Vagina (tissue), 2 donors: ENCODE results near the gene DNAJB4. TPM values are rescaled to one million over a fixed set of nuclear protein-coding genes. Genes with fewer than 3 reads are reported as not detected.
"Not testable (repeated sequence)": the region's sequence is repeated elsewhere in the genome, so short reads cannot be mapped to it uniquely, and the experiment has no call there.

Source experiments
- DNase-seq, 2 donors: peaks; one replicate each; pipeline ENCODE4 v3.0.0-alpha.2; 2017; ENCODE audit errors: extremely low spot score in 2 of 2
- H3K27ac ChIP-seq: fragments of 200-600 bp; sonication (generic); one replicate; pipeline ENCODE4 v1.5.1; 2019
- H3K27me3 ChIP-seq: fragments of 200-600 bp; sonication (generic); one replicate; pipeline ENCODE4 v1.5.1; 2019
- H3K36me3 ChIP-seq, 2 donors: fragments of 200-600 bp; sonication (generic); one replicate each; pipeline ENCODE4 v1.5.1; 2017 to 2019
- H3K4me1 ChIP-seq: fragments of 200-600 bp; sonication (generic); one replicate; pipeline ENCODE4 v1.5.1; 2019
- H3K4me3 ChIP-seq, 2 donors: fragments of 200-600 bp; sonication (generic); 1 replicate in 1 of 2; 2 replicates in 1 of 2; pipeline ENCODE4 v1.5.1; 2016 to 2019
- H3K9me3 ChIP-seq: fragments of 200-600 bp; sonication (generic); one replicate; pipeline ENCODE4 v1.5.1; 2019
- CTCF ChIP-seq, 3 experiments: fragments of 450-650 bp in 2 of 3; fragments of 200-600 bp in 1 of 3; sonication (generic) in 1 of 3; IDR thresholded peaks; one replicate each; pipeline ENCODE4 v1.5.1; 2017 to 2019; ENCODE audit warnings: antibody characterized with exemption in 3 of 3, mild to moderate bottlenecking in 2 of 3, moderate library complexity in 2 of 3
- POLR2A ChIP-seq, 2 donors: fragments of 450-650 bp; IDR thresholded peaks; one replicate each; pipeline ENCODE4 v1.6.1; 2017; ENCODE audit warnings: antibody characterized with exemption in 2 of 2, mild to moderate bottlenecking in 2 of 2, moderate library complexity in 2 of 2
- POLR2AphosphoS5 ChIP-seq, 2 donors: sonication (generic); formaldehyde crosslinking; IDR thresholded peaks; one replicate each; pipeline ENCODE4 v1.9.0; 2017; ENCODE audit warnings: antibody characterized with exemption in 2 of 2, mild to moderate bottlenecking in 2 of 2, low read depth in 1 of 2; ENCODE audit not compliant: insufficient read depth in 1 of 2
- intact Hi-C: fragments of 100-400 bp; cut with DNase I; formaldehyde crosslinking; loops from one replicate; pipeline ENCODE4 v1.15.1; 2023
- total RNA-seq: library from RNA; depleted of rRNA; stranded (reverse); fragments of >200 nt; gene quantifications from one replicate; pipeline ENCODE4 v1.2.3, GENCODE V29; 2016

DNAJB4 gene
- total RNA-seq, 1 donor from 2014 or later, result 20.9 TPM

GRCh38 chr1:78015148-78015547, 10.4 kb downstream of the DNAJB4 start:
- intact Hi-C loops, result no loop called here
- H3K36me3 ChIP-seq, result peaks cover 0 to 36% of the 10 kb centered on the region in 2 donors
- H3K27ac ChIP-seq, result no peak overlapping the region
- no peaks in the 10 kb centered on the region for H3K27me3 ChIP-seq
- no peak for DNase-seq
- H3K9me3 ChIP-seq, result no peaks in the 10 kb centered on the region
- TF ChIP-seq POLR2A (IDR thresholded peaks at IDR 0.05), result no peak
- TF ChIP-seq POLR2AphosphoS5 (IDR thresholded peaks at IDR 0.05; ENCODE audit: insufficient read depth in 1 of 2, low read depth in 1 of 2), result no peak
- no peak for TF ChIP-seq CTCF (IDR thresholded peaks at IDR 0.05)
- H3K4me1 ChIP-seq, result peaks cover 19% of the 10 kb centered on the region
- no peak overlapping the region for H3K4me3 ChIP-seq

DNA sequence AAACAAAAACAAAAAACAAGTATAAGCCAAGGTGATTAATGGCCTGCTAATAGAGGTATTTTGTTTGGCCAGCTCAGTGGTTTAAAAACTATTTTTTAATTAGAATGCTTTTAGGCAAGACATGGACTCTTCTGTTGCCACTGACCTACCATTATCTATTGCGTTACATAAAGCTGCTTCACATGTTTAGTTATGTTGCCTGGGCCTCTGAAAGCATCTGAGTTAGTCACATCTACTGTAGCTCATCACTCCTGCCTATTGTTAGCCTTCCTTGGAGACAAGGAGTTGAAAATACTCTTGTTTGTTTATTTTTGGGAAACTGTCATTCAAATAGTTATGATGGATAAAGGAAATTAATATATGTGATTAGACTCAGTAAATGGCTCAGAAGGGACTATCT, 14.3 kb downstream of the DNAJB4 start:
- no peak for TF ChIP-seq CTCF (IDR thresholded peaks at IDR 0.05)
- no peak for TF ChIP-seq POLR2A (IDR thresholded peaks at IDR 0.05)
- no peak for TF ChIP-seq POLR2AphosphoS5 (IDR thresholded peaks at IDR 0.05; ENCODE audit: insufficient read depth in 1 of 2, low read depth in 1 of 2)
- peaks cover 0 to 25% of the 10 kb centered on the region in 2 donors for H3K36me3 ChIP-seq
- no peak overlapping the region for H3K27ac ChIP-seq
- intact Hi-C loops, result no loop called here
- no peaks in the 10 kb centered on the region for H3K27me3 ChIP-seq
- H3K9me3 ChIP-seq, result no peaks in the 10 kb centered on the region
- DNase-seq, result no peak
- H3K4me3 ChIP-seq, result no peak overlapping the region
- H3K4me1 ChIP-seq, result peaks cover 7% of the 10 kb centered on the region

DNA sequence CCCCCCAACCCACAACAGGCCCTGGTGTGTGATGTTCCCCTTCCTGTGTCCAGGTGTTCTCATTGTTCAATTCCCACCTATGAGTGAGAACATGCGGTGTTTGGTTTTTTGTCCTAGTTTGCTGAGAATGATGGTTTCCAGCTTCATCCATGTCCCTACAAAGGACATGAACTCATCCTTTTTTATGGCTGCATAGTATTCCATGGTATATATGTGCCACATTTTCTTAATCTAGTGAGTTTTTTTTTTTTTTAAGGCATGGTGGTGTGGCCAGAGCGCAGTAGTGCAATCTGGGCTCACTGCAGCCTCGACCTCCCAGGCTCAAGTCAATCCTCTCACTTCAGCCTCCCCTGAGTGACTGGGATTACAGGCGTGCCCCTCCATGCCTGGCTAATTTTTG, 16.4 kb downstream of the DNAJB4 start:
- H3K4me3 ChIP-seq, intact Hi-C loops, H3K9me3 ChIP-seq, H3K27ac ChIP-seq, H3K4me1 ChIP-seq, DNase-seq, H3K36me3 ChIP-seq, H3K27me3 ChIP-seq: not testable (repeated sequence)

DNA sequence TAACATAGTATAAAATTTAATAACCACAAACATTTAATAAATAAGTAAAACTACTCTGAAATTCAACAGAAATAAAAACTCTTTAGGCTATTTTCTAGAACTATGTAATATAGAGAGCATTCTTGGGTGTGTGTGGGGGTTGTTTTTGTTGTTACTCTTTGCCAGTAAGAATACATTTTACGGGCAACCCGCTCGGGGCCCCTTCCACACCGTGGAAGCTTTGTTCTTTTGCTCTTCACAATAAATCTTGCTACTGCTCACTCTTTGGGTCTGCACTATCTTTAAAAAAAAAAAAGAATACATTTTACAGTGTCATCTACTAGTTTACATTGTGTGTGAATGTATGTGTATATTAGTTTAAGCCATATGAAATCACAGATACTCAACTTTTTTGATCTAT, 25.1 kb downstream of the DNAJB4 start:
- no peak overlapping the region for H3K4me3 ChIP-seq
- intact Hi-C loops, result no loop called here
- no peak for TF ChIP-seq POLR2A (IDR thresholded peaks at IDR 0.05)
- TF ChIP-seq POLR2AphosphoS5 (IDR thresholded peaks at IDR 0.05; ENCODE audit: insufficient read depth in 1 of 2, low read depth in 1 of 2), result no peak
- TF ChIP-seq CTCF (IDR thresholded peaks at IDR 0.05), result no peak
- H3K27me3 ChIP-seq, result no peaks in the 10 kb centered on the region
- H3K4me1 ChIP-seq, result no peaks in the 10 kb centered on the region
- H3K9me3 ChIP-seq, result no peaks in the 10 kb centered on the region
- no peak for DNase-seq
- H3K36me3 ChIP-seq, result no peaks in the 10 kb centered on the region
- H3K27ac ChIP-seq, result no peak overlapping the region

- no peaks in the 10 kb centered on the region for H3K27me3 ChIP-seq
- no peak overlapping the region for H3K27ac ChIP-seq
These were observed 28.5 kb downstream of the DNAJB4 start for GRCh38 chr1:78032996-78033796.

More at GRCh38 chr1:78032996-78033796, 28.5 kb downstream of the DNAJB4 start:
- TF ChIP-seq POLR2AphosphoS5 (IDR thresholded peaks at IDR 0.05; ENCODE audit: insufficient read depth in 1 of 2, low read depth in 1 of 2), result no peak
- no peak for TF ChIP-seq POLR2A (IDR thresholded peaks at IDR 0.05)
- no peak for TF ChIP-seq CTCF (IDR thresholded peaks at IDR 0.05)
- no peak for DNase-seq
- intact Hi-C loops, result no loop called here
- no peaks in the 10 kb centered on the region for H3K4me1 ChIP-seq
- no peaks in the 10 kb centered on the region for H3K36me3 ChIP-seq
- no peaks in the 10 kb centered on the region for H3K9me3 ChIP-seq
- H3K4me3 ChIP-seq, result no peak overlapping the region
